RWPE2 (cell line): Measurements from ENCODE around the gene VOPP1.

Source experiments
- ATAC-seq: fragments of 200-7000 bp; cut with Tn5 transposase; 3 replicates; pipeline ENCODE4 v1.9.1; 2021; ENCODE audit warnings: low read depth
- DNase-seq: peaks from one replicate; pipeline ENCODE4 v3.0.0-alpha.2; 2020; ENCODE audit warnings: low spot score
- H3K27ac ChIP-seq: fragments of 450-650 bp; 2 replicates; pipeline ENCODE4 v1.5.1; 2017; ENCODE audit warnings: mild to moderate bottlenecking; ENCODE audit not compliant: poor library complexity, severe bottlenecking
- H3K27me3 ChIP-seq: fragments of 250-450 bp; sonication (Bioruptor Pico); 2 replicates; pipeline ENCODE4 v1.5.1; 2021; ENCODE audit warnings: mild to moderate bottlenecking, moderate library complexity; ENCODE audit not compliant: insufficient read depth, poor library complexity, severe bottlenecking
- H3K36me3 ChIP-seq: fragments of 250-450 bp; sonication (Bioruptor Pico); 2 replicates; pipeline ENCODE4 v1.5.1; 2020; ENCODE audit warnings: low read depth, mild to moderate bottlenecking, moderate library complexity
- H3K4me1 ChIP-seq: fragments of 250-450 bp; sonication (Bioruptor Pico); 2 replicates; pipeline ENCODE4 v1.5.1; 2021; ENCODE audit warnings: mild to moderate bottlenecking, moderate library complexity; ENCODE audit not compliant: insufficient read depth, poor library complexity, severe bottlenecking
- H3K4me3 ChIP-seq: fragments of 250-450 bp; sonication (Bioruptor Pico); 2 replicates; pipeline ENCODE4 v1.5.1; 2021; ENCODE audit warnings: mild to moderate bottlenecking, moderate library complexity; ENCODE audit not compliant: severe bottlenecking
- H3K9me3 ChIP-seq: fragments of 250-450 bp; sonication (Bioruptor Pico); 2 replicates; pipeline ENCODE4 v1.5.1; 2021; ENCODE audit warnings: mild to moderate bottlenecking, moderate library complexity; ENCODE audit not compliant: severe bottlenecking
- TF ChIP-seq, protein P1 (sequence below): fragments of 450-650 bp; IDR thresholded peaks from one replicate; pipeline ENCODE4 v1.5.1; 2017; ENCODE audit warnings: mild to moderate bottlenecking, moderate library complexity; ENCODE audit not compliant: poor library complexity, severe bottlenecking

VOPP1 gene

DNA sequence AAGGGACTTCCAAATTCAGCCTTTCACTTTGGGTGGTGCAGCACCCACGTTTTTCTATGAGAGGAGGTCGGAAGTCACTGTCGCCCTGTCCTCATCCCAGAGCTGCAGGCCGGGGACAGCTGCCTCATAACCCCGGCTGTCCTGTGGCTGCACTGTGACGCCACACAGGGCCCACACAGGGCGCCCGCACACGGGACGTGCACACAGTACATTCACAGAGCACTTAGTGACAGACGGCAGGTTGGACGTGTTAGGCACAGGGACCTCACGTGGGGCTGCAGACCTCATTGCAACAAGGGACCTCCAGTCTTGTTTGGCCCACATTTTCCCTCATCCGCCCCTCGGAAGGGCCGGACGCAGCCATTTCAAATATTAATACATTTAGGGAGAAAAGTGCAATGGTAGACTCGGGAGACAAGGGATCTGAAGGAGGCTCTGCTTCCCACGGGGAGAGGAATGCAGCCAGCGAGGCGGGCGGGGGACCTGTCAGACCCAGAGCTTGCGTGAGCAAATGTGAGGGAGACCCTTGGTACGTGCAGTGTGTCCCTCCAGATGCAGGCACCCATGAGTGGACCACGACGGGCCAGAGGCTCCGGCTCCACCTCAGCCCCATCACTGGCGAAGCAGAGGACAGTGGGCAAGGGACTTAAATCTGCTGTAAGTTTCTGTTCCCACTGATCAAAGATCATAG is 86.7 kb downstream of the VOPP1 start:
- no peak overlapping the region for H3K4me3 ChIP-seq
- H3K27ac ChIP-seq = no peak overlapping the region
- H3K4me1 ChIP-seq = no peaks in the 10 kb centered on the region
- DNase-seq = no peak
- TF ChIP-seq, protein P1, sequence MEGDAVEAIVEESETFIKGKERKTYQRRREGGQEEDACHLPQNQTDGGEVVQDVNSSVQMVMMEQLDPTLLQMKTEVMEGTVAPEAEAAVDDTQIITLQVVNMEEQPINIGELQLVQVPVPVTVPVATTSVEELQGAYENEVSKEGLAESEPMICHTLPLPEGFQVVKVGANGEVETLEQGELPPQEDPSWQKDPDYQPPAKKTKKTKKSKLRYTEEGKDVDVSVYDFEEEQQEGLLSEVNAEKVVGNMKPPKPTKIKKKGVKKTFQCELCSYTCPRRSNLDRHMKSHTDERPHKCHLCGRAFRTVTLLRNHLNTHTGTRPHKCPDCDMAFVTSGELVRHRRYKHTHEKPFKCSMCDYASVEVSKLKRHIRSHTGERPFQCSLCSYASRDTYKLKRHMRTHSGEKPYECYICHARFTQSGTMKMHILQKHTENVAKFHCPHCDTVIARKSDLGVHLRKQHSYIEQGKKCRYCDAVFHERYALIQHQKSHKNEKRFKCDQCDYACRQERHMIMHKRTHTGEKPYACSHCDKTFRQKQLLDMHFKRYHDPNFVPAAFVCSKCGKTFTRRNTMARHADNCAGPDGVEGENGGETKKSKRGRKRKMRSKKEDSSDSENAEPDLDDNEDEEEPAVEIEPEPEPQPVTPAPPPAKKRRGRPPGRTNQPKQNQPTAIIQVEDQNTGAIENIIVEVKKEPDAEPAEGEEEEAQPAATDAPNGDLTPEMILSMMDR = no peak
- no peaks in the 10 kb centered on the region for H3K9me3 ChIP-seq
- peaks cover 17% of the 10 kb centered on the region for H3K36me3 ChIP-seq
- H3K27me3 ChIP-seq = no peaks in the 10 kb centered on the region
- no peak for ATAC-seq

DNA sequence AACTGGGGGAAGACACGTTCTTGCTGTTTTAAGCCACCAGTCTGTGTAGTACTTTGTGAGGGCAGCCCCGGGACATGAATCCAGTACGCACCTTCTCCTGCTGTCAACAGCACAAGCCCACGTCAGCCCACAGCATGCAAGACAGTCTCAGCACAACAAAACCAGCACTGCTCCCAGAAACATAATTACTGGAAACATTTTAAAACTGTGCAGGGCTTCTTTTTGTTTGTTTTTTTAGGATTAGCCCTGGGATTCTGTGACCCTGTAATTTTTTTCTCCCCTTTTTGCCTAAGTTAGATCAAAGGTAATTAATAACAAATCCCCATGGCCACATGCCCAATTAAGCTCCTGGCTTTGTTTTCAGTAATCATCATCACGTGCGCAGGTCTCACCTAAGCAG is 87.5 kb downstream of the VOPP1 start:
- Histone ChIP-seq H3K36me3 (peaks cover 18% of the 10 kb centered on the region), H3K4me3 (no peak overlapping the region), H3K4me1 (no peaks in the 10 kb centered on the region), H3K27ac (no peak overlapping the region), H3K27me3 (no peaks in the 10 kb centered on the region), H3K9me3 (no peaks in the 10 kb centered on the region)
- TF ChIP-seq, protein P1 = no peak
- DNase-seq (no peak), ATAC-seq (no peak)

DNA sequence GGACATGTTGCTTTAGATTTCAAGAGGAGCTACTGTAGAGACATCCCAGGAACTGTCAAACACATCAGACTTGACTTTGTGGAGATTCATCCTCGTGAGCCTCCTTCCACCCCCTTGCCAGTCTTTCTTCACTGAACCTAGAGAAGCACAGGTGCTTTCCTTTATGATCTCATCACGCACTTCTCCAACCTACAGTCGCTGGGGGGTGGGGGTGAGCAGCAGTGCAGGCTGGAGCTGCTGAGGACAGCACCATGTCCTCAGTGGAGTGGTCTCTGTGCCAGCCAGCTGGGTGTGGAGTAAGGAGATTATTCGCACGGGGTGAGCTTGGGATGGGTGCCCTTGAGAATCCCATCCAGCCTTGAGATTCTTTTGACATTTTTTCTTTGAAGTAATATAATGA is 88.1 kb downstream of the VOPP1 start:
- TF ChIP-seq, protein P1 = no peak
- H3K4me3 ChIP-seq = no peak overlapping the region
- H3K36me3 ChIP-seq = peaks cover 12% of the 10 kb centered on the region
- H3K9me3 ChIP-seq = no peaks in the 10 kb centered on the region
- no peak overlapping the region for H3K27ac ChIP-seq
- H3K4me1 ChIP-seq = no peaks in the 10 kb centered on the region
- DNase-seq = no peak
- no peaks in the 10 kb centered on the region for H3K27me3 ChIP-seq
- no peak for ATAC-seq

DNA sequence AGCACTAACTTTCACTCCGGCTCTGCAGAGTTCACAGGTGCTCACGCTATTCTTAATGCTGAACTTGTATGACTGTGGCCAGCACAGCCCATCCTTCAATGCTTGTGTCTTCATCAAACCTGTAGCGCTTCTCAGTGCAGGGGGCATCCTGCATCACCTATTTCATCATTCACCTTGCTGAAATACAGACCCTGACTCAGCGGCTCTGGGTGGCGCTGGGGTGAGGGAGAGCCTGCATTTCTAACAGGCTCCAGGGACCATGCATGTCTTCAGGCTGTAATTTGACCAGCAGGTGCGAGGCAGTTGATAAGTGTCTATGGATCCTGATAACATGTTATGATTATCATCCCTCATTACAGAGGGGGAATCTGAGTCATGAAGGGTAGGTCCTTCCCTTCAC is 89.3 kb downstream of the VOPP1 start:
- Histone ChIP-seq H3K36me3 (peaks cover 7% of the 10 kb centered on the region), H3K27me3 (no peaks in the 10 kb centered on the region), H3K9me3 (no peaks in the 10 kb centered on the region), H3K4me1 (no peaks in the 10 kb centered on the region), H3K27ac (no peak overlapping the region), H3K4me3 (no peak overlapping the region)
- DNase-seq (no peak), ATAC-seq (no peak)
- TF ChIP-seq, protein P1 = no peak

DNA sequence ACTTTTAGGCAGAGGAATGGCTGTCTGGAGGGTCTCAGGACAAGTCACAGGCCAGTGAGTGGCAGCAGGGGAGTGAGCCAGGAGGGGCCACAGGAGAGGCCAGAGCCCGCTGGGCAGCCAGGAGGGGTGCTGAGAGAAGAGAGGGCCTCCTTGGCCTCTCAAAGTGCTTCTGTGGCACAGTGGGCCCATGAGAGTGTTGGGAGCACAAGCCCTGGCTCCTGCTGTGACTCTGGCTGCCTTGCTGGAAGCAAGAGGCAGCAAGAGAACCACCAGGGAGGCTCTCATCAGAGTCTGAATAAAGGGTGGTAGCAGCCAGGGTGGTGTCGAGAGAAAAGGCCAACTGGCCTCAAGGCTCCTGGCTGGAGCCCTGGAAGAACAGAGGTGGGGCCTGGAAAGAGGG is 91.1 kb downstream of the VOPP1 start:
- Histone ChIP-seq H3K9me3 (no peaks in the 10 kb centered on the region), H3K4me1 (no peaks in the 10 kb centered on the region), H3K27me3 (no peaks in the 10 kb centered on the region), H3K27ac (no peak overlapping the region), H3K36me3 (peaks cover 7% of the 10 kb centered on the region), H3K4me3 (no peak overlapping the region)
- DNase-seq (no peak), ATAC-seq (no peak)
- TF ChIP-seq, protein P1 = no peak
